Fibroblast of mammary gland (primary cell): ENCODE measurements around the gene S100B.

Experiments used
- DNase-seq: peaks from one replicate; pipeline ENCODE4 v3.0.0-alpha.2; 2010; ENCODE audit warnings: low read depth
- H3K4me3 ChIP-seq: 2 replicates; pipeline ENCODE4 v1.5.1; 2011; ENCODE audit warnings: low read depth, mild to moderate bottlenecking, low read length, moderate library complexity; ENCODE audit not compliant: control insufficient read depth
- CTCF ChIP-seq: conservative IDR thresholded peaks from 2 replicates; pipeline ENCODE4 v1.5.1; 2011; ENCODE audit warnings: low read depth, low read length, inconsistent platforms; ENCODE audit not compliant: control insufficient read depth, insufficient read depth

S100B gene

GRCh38 chr21:46562472-46562871 lies 42.4 kb downstream of the S100B start:
- no peak for DNase-seq
- no peak for TF ChIP-seq CTCF
- no peak overlapping the region for H3K4me3 ChIP-seq

GRCh38 chr21:46561445-46562090 lies 43.3 kb downstream of the S100B start:
- H3K4me3 ChIP-seq = no peak overlapping the region
- no peak for TF ChIP-seq CTCF
- DNase-seq = no peak

GRCh38 chr21:46560568-46561444 lies 44.1 kb downstream of the S100B start:
- TF ChIP-seq CTCF = no peak
- DNase-seq = no peak

GRCh38 chr21:46559291-46559983 lies 45.4 kb downstream of the S100B start:
- no peak for TF ChIP-seq CTCF
- DNase-seq = no peak
- no peak overlapping the region for H3K4me3 ChIP-seq

More at GRCh38 chr21:46560568-46561444, 44.1 kb downstream of the S100B start:
- H3K4me3 ChIP-seq = no peak overlapping the region

GRCh38 chr21:46557919-46558392 lies 46.9 kb downstream of the S100B start:
- no peak overlapping the region for H3K4me3 ChIP-seq
- no peak for TF ChIP-seq CTCF

GRCh38 chr21:46557469-46557868 lies 47.4 kb downstream of the S100B start:
- no peak overlapping the region for H3K4me3 ChIP-seq
- TF ChIP-seq CTCF = no peak
- DNase-seq = no peak

More at GRCh38 chr21:46557919-46558392, 46.9 kb downstream of the S100B start:
- no peak for DNase-seq
